NCI-H1930 (cell line): ENCODE measurements around the gene KIF2C.
"Not testable (repeated sequence)": the region's sequence is repeated elsewhere in the genome, so short reads cannot be mapped to it uniquely, and the experiment has no call there.

Experiments
- DNase-seq, 2 experiments: peaks; one replicate each; lab custom pipeline; 2025; lab: John Stamatoyannopoulos, UW

Gene KIF2C

GRCh38 chr1:44739307-44740178 lies at the start of gene KIF2C:
KIF2C (plus strand) TSS chr1:44739837; CDS start chr1:44739933, 96 bp downstream.
- DNase-seq: peak; percentile 95 to 98

- no peak for DNase-seq
These were observed 46.5 kb upstream of the KIF2C start for GRCh38 chr1:44693159-44693558.

- no peak for DNase-seq
These were observed 45.7 kb upstream of the KIF2C start for GRCh38 chr1:44693900-44694299.

GRCh38 chr1:44694863-44695478 lies 44.7 kb upstream of the KIF2C start:
- DNase-seq: no peak

- no peak for DNase-seq
These were observed 44.0 kb upstream of the KIF2C start for GRCh38 chr1:44695671-44696070.

- DNase-seq: no peak
These were observed 43.5 kb upstream of the KIF2C start for GRCh38 chr1:44696101-44696500.

GRCh38 chr1:44696789-44697345 lies 42.8 kb upstream of the KIF2C start:
- DNase-seq: no peak

GRCh38 chr1:44698138-44698537 lies 41.5 kb upstream of the KIF2C start:
- DNase-seq: no peak

- not testable (repeated sequence) for DNase-seq
These were observed 40.3 kb upstream of the KIF2C start for GRCh38 chr1:44699375-44699774.

- no peak for DNase-seq
These were observed 39.1 kb upstream of the KIF2C start for GRCh38 chr1:44700573-44700972.

GRCh38 chr1:44701141-44701573 lies 38.5 kb upstream of the KIF2C start:
- no peak for DNase-seq

- no peak for DNase-seq
These were observed 34.2 kb upstream of the KIF2C start for GRCh38 chr1:44705470-44705869.

- DNase-seq: no peak
These were observed 33.7 kb upstream of the KIF2C start for GRCh38 chr1:44705938-44706337.

GRCh38 chr1:44707112-44707881 lies 32.3 kb upstream of the KIF2C start:
- DNase-seq: no peak

GRCh38 chr1:44707959-44708831 lies 31.4 kb upstream of the KIF2C start:
- DNase-seq: no peak

- no peak for DNase-seq
These were observed 26.3 kb upstream of the KIF2C start for GRCh38 chr1:44713321-44713781.

GRCh38 chr1:44714532-44714931 lies 25.1 kb upstream of the KIF2C start:
- no peak for DNase-seq

- DNase-seq: peak; percentile 64 to 70
These were observed 24.6 kb upstream of the KIF2C start for GRCh38 chr1:44714944-44715571.

GRCh38 chr1:44717156-44717555 lies 22.5 kb upstream of the KIF2C start:
- DNase-seq: no peak

GRCh38 chr1:44717653-44718052 lies 22.0 kb upstream of the KIF2C start:
- DNase-seq: no peak

- DNase-seq: no peak
These were observed 21.5 kb upstream of the KIF2C start for GRCh38 chr1:44718091-44718490.
